Suprapubic skin (tissue), 3 donors: Measurements from ENCODE around the gene TAPBP.

ENCODE experiments used
- EP300 ChIP-seq: sonication (generic); formaldehyde crosslinking; IDR thresholded peaks from one replicate; pipeline ENCODE4 v1.6.1; 2017; ENCODE audit warnings: antibody characterized with exemption
- TF ChIP-seq, protein P1 (sequence below), 2 donors: fragments of 200-600 bp in 1 of 2; fragments of 450-650 bp in 1 of 2; sonication (generic) in 1 of 2; IDR thresholded peaks; one replicate each; pipeline ENCODE4 v1.5.1; 2016 to 2019; ENCODE audit warnings: antibody characterized with exemption in 2 of 2, mild to moderate bottlenecking in 1 of 2, moderate library complexity in 1 of 2

DNA sequence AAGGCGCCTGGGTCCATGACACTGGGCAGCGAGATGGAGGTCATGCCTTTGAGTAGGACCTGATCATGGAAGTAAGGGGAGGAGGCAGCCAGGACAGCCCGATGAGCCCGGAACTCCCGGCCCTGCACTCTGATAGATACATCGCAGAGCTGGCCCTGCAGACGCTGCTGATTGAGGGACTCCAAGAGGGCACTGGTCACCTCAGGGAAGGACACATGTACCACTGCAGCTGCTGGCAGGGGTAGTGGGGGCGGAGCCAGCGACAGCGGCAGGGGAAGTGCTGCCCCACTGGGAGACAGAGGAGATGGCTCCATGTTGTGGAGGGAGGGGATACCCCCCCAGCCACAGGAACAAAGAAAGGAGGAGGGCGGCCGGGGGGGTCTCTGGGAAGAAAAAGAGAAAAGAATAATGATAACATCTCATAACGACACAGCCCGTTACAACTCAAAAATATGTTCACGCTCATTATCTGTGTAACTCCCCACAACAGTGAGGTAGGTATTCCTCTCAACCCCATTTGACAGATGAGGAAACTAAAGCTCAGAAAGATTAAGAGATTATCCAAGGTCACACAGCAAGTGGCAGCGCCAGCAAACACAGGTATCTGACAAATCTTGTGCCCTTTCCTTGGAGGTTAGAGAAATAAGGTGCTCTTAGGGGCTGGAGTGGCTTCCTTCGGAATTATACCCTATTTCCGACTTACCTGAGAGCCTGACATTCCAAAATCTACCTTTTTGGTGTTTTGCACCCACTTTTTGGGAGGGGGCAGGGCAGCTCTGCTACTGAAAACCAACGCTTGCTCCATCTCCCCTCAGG, 2.9 kb upstream of the TAPBP start:
- TF ChIP-seq EP300: no peak
- TF ChIP-seq, protein P1, sequence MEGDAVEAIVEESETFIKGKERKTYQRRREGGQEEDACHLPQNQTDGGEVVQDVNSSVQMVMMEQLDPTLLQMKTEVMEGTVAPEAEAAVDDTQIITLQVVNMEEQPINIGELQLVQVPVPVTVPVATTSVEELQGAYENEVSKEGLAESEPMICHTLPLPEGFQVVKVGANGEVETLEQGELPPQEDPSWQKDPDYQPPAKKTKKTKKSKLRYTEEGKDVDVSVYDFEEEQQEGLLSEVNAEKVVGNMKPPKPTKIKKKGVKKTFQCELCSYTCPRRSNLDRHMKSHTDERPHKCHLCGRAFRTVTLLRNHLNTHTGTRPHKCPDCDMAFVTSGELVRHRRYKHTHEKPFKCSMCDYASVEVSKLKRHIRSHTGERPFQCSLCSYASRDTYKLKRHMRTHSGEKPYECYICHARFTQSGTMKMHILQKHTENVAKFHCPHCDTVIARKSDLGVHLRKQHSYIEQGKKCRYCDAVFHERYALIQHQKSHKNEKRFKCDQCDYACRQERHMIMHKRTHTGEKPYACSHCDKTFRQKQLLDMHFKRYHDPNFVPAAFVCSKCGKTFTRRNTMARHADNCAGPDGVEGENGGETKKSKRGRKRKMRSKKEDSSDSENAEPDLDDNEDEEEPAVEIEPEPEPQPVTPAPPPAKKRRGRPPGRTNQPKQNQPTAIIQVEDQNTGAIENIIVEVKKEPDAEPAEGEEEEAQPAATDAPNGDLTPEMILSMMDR (IDR thresholded peaks at IDR 0.05): no peak
